ENCODE results near the gene RBM39.

Gene RBM39

DNA sequence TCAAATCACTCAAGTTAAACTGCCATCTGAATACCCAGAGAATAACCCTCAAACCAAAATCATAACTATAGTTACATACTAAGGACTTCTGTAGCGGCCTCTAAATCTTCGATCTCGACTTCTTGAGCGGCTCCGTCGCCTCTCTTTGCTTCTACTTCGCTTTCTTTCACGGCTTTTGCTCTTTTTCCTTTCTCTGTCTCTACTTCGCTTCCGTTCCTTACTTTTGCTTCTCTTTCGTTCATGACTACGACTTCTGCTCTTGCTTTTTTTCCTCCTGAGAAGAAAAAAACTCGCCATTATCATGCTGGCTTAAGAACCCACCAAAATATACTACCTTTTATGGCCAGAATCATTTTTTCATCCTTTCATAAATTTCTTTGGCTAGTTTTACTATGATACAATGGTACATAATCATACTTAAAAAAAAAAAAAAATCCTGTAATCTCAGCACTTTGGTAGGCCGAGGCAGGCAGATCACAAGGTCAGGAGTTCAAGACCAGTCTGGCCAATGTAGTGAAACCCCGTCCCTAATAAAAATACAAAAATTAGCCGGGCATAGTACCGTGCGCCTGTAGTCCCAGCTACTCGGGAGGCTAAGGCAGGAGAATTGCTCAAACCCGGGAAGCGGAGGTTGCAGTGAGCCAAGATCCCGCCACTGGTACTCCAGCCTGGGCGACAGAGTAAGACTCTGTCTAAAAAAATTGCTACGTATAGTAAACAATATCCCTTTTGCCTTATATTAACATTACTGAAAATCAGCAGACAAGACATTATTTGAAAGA, 10.0 kb downstream of the RBM39 start:
- in situ Hi-C loops (cut with HindIII; ENCODE audit: low sequenced_read_pairs) = no loop called here
- TF ChIP-seq CTCF (IDR thresholded peaks at IDR 0.05; ENCODE audit: low read depth, low read length) = no peak
- no peak overlapping the region for H3K4me3 ChIP-seq (ENCODE audit: low read depth, low read length)
- no peak for DNase-seq (ENCODE audit: low read depth, low spot score)

DNA sequence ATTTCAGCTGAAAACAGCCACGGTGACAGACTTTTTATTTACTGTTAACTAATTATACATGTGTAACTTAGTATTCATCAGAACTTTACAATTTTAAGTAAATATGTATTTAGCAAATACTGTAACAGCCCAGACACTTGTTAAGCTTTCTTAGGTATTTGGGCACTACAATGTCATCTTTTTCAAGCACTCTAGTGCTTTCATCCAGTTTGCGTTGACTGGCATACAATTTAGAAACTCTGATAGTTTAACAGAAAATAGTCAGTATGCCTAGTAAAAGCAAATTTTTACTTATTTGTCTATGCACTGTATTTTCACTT, 10.6 kb downstream of the RBM39 start:
- in situ Hi-C loops (cut with HindIII; ENCODE audit: low sequenced_read_pairs) = no loop called here
- no peak for DNase-seq (ENCODE audit: low read depth, low spot score)
- H3K4me3 ChIP-seq (ENCODE audit: low read depth, low read length) = no peak overlapping the region
- no peak for TF ChIP-seq CTCF (IDR thresholded peaks at IDR 0.05; ENCODE audit: low read depth, low read length)

DNA sequence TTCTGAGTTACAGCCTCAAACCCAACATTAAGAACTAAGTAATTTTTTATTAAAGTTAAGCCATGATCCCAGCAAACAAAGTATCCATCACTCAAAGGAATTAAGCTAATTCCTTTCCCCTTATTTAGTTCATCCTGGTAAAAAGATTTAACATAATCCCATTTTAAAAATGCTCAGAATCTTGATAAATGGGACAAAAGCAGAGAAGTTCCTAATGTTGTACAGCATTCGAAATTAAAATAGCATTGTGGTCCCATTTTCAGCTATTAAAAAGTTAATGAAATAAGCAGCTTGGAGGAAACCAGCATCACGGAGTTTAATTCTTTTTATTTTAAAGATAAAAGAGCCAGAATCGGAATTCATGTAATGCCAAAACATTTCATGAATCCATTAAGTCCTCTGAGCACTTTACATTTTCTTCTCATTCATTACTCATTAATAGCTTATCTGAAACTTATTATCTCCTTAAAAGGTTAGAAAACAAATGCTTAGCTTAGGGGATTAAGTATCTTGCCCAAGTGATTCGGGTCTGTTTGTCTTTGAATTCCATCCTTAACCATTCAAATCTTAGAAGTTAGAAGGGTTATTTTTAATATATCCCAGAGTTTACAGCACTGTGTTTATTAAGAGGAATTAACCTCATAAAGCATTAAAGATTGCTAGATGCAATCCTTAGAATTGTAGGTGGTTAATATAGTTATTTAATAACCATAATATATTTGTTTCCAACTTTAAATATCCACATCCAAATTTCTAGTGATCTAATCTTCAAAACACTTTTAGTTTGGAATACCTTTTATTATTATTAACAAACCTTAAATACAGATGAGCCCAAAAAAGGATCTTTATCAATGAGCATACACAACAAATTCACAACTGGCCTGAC, 11.2 kb downstream of the RBM39 start:
- in situ Hi-C loops (cut with HindIII; ENCODE audit: low sequenced_read_pairs) = no loop called here
- TF ChIP-seq CTCF (IDR thresholded peaks at IDR 0.05; ENCODE audit: low read depth, low read length) = no peak
- no peak overlapping the region for H3K4me3 ChIP-seq (ENCODE audit: low read depth, low read length)
- no peak for DNase-seq (ENCODE audit: low read depth, low spot score)

DNA sequence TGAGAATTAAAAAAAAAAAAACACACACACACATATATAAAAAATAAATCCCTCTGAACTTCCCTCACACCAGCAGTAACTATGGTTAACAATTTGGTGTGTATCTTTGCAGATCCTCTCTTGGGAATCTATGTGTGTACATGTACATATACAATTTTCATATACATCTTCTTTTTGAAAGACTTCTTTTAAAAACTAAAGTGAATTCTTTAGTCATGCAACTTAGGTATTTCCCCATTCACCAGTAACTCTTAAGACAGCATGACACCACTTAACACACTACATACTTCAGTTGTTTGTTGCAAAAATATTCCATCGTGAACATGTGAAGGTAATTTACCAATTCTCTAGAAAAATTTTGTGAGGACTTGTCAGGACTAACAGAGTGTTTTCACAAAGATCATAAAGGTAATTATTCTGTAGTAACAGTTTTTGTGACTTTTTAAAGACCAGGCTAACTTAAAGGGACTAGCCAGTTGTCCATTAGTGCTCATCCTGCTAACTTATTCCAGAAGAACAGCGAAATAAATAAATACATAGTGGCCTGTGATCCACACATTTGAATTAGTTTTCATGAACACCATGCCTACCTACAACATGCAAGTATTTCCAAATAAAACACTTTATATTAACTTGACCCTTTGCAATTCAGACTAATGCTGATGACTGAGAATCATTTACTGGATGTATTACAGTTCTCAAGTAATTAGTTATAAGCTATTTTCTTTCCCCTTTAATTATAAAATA, 12.1 kb downstream of the RBM39 start:
- in situ Hi-C loops (cut with HindIII; ENCODE audit: low sequenced_read_pairs) = no loop called here
- H3K4me3 ChIP-seq (ENCODE audit: low read depth, low read length) = no peak overlapping the region
- no peak for DNase-seq (ENCODE audit: low read depth, low spot score)
- TF ChIP-seq CTCF (IDR thresholded peaks at IDR 0.05; ENCODE audit: low read depth, low read length) = no peak

- TF ChIP-seq CTCF (IDR thresholded peaks at IDR 0.05; ENCODE audit: low read depth, low read length) = no peak
- H3K4me3 ChIP-seq (ENCODE audit: low read depth, low read length) = no peak overlapping the region
- in situ Hi-C loops (cut with HindIII; ENCODE audit: low sequenced_read_pairs) = no loop called here
- no peak for DNase-seq (ENCODE audit: low read depth, low spot score)
Observed at GRCh38 chr20:35729283-35729807, 12.7 kb downstream of the RBM39 start.
